Right lung (tissue), 5 donors: ENCODE results near the gene PRKN. TPM values are rescaled to one million over a fixed set of nuclear protein-coding genes. Genes with fewer than 3 reads are reported as not detected.

Experiments used
- DNase-seq, 2 donors: peaks; one replicate each; pipeline ENCODE4 v3.0.0-alpha.2; 2013
- polyA plus RNA-seq, 5 donors: library from polyadenylated mRNA; unstranded; fragments of 120-200 nt; gene quantifications; one replicate each; pipeline versions ENCODE4 v1.2.1 to v1.2.3, GENCODE V29; 2013; ENCODE audit warnings: inconsistent platforms in 1 of 5, low replicate concordance in 1 of 5; ENCODE audit not compliant: insufficient read length in 5 of 5, insufficient read depth in 1 of 5

Gene PRKN
- polyA plus RNA-seq, 5 donors: 2.0 to 3.6 (median 2.7) TPM

DNA sequence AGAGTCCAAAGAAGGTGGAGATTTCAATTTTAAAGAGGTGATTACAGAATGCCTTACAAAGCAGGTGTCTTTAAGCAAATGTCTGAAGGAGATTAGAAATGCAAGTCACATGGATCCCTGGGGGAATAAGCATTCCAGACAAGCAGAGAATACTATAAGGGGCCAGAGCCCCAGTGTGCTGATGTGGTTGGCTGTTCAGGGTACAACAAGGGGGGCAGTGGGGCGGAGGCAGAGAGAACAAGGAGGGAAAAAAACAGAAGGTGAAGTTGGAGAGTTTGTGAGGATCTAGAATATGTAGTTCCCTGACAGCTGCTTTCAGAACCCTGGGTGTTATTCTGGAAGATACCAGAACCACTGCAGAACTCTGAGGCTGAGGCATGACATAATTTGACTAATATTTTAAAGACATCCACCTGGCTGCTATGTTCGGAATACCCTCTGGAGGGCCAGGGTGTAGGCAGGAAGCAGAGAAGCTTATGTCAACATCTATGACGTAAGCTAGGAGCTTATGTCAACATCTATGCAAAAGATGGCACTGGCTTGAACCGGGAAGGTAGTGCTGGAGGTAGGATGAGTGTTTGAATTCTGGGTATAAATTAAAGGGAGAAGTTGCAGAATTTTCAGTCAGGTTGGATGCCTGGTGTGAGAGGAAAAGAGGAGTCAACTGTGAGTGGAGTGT lies 1177.5 kb downstream of the PRKN start:
- DNase-seq: no peak

DNA sequence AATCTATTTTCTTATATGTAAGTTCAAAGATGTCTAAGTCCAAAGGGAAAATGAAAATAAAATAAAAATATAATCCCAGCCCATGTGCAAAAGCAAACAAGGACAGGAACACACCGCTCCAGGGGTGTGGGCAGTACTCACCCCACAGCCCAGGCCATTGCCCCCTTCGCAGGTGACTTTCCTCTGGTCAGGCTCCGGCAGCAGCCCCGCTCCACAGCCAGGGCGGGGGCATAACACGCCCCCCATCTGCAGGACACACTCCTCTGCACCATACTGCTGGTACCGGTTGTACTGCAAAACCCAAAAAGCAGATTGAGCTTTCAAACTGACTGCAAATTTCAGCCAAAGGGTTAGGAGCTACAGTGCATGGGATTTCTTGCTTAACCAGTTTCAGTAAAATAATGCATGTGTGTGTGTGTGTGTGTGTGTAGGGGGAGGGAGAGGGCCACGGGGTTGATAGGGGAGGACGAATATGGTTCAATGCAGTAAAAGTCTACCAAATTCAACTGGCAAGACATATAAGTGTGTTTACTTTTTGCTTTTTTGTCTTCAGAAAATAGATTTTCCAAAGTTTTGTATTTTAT lies 1178.8 kb downstream of the PRKN start:
- DNase-seq: no peak

DNA sequence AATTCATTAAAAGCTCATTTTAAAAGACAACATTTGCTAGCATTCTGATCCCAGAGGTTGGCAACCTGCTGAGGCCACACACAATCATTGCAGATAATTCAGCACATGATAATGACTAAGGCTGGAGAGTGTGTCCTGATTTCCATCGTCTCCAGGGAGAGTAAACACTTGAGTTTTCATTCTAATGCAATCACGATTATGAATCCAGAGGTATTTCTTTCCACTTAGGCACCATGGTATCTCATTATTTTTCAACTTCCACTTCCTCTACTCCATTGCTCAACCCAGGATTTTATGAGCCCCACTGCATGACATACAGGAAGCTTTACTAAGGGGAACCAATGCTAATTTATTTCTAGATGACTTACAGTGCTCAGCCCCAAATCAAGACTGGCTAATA lies 1179.9 kb downstream of the PRKN start:
- peak in 1 of 2 donors; percentile 16 for DNase-seq

DNA sequence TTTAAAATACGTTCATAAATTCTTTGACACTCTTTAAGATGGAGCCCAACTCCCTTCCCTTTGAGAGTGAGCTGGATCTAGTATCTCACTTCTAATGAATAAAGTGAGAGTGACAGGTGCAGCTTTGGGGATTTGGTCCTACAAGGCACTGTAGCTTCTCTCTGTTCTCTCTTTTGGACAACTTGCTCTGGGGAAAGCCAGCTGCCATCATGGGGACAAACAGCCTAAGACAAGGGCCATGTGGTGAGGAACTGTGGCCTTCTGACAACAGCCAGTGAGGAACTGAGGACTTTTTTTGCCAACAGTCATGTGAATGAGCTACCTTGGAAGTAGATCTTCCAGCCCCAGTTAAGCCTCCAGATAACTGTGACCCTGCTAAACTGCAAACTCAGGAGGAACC lies 1180.9 kb downstream of the PRKN start:
- no peak for DNase-seq

DNA sequence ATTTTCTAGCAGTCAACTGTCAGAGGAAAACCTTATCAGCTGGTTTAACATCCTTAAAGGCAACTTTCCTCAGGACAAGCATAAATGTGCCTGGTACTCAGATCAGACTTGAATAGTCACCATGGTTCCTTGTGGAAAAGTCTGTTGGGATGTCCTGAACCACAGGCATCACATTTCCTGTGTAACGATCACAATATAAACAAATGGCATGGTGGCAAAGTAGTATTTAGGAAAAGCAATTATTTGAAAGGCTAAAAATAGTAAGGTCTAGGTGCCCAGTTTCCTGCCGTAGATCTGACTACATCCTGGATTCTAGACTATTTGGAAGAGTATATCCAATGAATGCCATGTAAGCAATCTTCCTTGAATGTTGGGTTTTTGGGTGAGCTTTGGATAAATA lies 1181.8 kb downstream of the PRKN start:
- DNase-seq: no peak

DNA sequence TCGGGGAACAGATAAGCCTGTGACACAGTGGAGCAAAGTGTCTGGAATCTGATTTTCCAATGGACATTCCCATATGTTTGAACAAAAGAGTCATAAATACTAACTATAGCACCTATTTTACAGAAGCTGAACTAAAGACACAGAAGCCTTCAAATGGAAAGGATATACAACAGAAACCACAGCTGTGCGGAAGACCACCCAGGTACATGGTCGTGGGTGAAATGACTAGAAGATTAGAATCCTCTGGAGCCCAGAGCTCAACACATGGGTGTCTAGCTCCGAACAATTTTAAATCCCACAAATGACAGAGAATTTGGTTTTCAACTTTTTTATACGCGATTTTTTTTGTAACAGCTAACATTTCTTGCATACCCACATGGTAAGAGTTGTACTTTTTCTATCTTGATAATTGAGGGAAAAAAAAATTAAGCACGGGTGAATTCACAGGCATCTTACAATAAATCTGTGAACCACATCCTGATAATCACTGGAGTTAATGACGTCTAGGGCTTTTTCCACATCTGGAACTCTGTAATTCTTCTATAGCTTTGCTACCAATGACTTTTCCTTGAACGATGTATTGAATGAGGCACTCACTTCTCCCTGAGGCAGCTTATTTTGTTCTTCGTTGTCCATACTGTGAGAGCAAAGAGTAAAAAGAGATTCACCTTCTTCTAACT lies 1182.6 kb downstream of the PRKN start:
- no peak for DNase-seq

DNA sequence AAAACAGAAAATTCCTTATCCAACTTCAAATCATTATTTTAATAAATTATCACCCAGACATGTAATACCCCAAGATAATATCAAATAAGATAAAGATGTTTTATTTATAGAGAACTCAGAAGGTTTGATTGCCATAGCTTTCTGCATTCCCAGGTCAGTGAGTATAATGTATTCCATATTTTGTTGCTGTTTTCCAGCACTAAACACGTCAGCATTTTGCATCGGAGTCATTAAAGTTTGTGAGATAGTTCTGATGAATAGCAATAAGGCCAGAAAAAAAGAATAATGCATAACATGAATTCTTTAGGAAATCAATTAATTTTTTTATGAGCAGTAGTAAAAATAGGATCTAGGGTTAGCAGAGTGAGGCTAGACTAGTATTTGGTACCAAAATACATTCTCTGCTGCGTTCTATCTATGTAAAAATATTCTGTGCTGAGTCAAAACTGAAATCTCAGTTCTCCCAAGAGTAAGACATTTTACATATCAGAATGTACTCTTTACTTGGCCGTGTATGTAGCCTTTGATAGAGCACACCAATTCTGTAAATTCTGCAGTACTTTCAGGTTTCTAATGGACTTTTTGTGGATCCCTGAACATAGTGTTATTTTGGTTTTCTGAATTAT lies 1183.8 kb downstream of the PRKN start:
- no peak for DNase-seq

DNA sequence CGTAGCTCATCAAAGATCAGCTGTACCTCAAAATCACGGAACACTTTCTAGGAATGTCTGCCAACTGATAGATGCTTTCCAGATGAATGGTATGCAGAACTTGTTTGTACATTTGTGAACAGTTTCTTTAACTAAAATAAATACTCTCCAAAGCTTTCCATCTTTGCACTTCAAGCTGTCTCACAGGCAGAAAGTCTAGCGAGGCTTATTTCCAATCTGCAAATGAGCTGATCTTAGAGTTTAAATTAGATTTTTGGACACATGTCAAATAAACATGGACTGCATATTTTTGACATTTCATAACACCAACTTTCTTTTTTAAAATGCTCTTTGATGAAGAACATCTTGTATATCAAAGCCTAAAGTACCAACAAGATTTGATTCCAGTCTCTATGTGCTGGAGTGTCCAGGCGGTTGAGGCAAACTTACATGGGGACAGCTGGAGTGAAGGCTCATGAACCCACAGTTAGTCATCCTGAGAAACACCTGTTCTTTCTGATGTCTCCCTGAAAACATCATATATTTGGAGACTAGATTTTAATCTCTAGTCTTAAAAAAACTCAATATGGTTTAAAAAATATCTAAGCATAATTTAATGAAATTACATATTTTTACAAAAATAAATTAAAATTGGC lies 1185.1 kb downstream of the PRKN start:
- DNase-seq: no peak

DNA sequence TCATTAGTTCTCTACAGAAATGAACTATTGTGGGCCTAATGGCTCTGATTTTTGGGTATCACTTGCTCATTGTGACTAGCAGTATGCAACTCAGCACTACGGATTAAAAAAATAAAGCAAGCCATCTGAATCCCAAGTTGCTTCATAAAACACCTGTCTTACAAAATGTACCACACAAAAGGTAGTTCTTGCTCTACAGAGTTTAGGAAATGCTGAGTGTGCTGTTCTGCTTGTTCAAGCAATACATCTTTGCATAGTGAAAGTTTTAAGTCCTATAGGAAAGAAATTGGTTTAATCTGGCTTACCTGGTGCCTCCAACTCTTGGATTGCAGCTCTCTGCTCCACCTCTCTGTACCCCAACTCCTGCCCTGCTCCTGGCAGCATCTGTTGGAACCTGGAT lies 1187.0 kb downstream of the PRKN start:
- no peak for DNase-seq

DNA sequence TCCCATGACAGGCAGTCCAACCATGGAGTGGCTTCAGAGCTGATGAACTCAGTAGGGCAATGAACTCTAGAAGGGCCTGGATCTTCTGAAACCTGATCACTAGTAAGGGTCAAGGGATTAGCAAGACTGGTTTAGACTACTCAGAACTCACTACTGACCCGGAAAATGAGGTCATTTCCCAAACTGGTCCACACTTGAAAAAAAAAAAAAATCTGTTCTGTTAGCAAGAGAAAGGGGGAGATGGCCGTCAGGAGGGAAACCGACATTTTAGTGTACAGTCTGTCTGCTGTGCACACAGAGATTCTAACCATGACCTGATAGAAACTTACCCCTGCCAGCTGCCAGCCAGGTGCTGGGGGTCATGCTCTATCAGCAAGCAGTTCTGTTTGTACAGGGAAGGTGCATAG lies 1191.3 kb downstream of the PRKN start:
- DNase-seq: no peak

DNA sequence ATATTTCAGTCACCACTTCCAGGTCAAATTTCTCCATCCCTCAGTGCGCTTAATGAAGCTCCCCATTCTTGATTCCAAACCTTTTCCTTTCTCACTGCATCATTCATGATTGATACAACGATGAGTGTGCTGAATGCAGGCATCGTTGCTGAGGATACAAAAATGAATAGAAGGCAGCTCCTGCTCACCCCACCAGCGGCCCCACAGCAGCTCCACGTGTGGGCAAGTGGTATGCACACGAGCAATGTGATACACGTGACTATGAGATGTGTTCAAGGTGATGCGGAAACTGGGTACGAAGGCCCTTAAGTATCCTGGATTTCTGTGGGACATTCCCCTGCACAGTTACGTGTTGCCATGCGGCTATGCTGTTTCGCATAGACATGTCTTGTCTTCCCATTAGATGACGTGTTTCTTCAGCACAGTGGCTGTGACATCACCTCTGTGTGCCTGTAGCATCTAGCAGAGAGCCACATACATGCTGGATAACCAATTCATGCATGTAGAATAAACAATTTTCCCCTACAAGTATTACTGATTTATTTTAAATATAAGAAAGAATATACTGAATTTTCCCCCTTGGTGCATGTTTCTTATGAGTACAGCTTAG lies 1193.2 kb downstream of the PRKN start:
- DNase-seq: no peak

DNA sequence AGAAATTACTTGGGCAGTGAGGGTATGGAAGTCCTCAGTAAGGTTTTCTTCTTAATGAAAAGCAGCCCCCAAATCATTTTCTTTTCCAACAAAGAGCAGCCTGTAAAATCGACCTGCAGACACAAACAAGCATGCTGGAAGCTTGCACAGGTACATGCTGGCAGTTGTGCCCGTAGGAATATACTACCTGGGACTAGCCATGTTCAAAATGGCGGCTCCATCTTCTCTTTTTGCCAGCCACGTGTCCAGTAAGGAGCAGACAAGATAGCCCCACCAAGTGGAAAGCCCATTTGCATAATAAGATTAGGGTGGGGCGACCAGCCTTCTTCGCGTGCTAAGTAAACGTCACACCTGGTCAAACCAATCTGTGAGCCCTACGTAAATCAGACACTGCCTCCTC lies 1194.3 kb downstream of the PRKN start:
- DNase-seq: no peak

DNA sequence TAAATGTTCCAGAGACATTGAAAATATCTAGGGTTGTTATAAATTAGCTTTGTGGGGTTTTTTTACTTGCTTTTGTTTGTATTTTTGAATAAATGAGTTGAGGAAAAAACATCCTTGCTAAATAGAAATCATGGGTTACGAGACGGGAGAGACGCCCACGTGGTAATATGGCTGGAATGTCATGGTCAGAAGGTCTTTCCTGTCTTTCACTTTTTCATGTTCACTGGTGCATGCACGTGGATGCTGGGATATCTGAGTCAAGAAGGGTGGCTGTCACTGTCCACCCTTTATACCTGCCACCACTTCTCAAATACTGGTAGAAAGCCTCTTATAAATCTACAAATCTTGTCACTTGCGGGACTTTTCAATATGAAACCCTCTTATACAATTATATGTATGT lies 1195.0 kb downstream of the PRKN start:
- no peak for DNase-seq

DNA sequence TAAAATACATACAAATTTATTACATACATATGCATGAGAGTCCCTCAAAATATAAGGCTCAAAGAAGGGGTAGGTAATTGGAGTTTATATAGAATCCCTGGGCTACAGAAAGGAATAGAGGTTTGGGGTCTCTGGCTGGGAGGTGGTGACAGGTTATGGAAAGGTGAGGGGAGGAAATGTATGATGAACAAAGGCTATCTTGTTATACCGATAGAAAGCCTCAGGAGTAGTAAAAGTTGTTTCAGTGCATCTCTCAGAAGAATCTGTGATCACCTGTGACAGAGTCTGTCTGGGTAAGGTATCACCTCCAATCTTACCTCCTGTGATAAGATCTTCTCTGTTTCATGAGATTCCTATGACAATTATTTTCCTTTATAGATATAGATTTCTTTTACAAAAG lies 1200.8 kb downstream of the PRKN start:
- DNase-seq: no peak

DNA sequence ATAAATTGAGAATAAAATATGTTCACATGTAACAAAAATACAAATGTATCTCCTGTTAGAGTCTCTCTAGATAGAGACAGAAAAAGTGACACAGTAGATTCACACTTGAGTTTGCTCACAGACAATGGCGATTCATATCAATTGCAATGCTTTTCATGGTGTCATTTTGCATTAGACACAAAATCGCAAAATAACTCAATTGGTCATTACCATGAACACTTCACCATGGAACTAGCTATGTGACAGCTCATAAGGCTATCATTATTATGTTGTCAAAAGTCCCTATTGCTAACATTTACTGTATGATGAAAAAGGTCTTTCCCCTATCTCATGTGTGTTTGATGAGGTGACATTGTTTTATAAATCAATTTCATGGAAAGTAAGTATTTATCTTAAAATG lies 1204.2 kb downstream of the PRKN start:
- no peak for DNase-seq

DNA sequence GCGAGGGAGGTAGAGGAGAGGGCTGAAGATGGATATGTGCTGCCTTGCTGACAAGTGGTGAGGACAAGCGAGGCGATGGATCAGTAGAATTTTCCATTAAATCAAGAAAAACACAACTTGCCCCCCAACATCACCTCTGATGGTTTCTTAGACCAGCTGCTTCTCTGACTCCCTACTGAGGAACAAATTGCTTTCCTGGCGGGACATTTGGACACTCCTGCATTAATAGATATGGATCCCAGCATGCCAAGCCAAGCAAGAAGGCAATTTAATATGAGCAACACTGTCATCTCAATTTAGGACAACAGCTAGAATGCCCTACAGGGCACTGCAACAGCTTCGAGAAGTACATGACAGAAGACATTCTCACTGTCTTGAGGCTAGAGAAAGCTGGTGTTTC lies 1205.3 kb downstream of the PRKN start:
- DNase-seq: no peak

DNA sequence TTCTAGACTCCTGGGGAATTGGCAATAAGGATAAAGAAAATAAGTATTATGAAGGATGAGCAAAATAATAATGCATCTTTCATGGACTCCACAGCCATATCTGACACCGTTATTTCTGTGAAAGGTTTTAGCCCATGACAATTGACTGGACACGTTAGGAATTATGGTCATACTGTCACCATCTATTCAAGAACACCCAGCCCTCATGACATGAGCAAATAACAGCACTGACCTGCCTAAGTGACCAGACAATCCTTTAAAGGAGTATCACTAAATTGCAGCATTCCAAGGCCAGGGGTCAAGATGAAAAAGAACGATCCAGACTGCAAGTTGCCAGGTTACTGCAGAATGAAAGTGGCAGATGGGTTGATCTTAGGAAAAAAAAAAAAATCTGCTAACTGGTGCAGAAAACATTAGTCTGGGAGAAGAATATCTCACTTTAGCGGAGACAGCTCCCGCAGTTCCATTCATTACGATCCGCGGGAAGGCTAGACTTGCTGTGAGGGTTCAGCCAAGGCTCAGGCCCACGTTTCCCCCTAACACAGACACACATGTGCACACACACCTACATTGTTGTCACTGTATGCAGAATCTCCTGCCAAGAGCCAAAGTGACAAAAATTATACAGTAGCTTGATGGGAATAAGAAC lies 1216.0 kb downstream of the PRKN start:
- no peak for DNase-seq

DNA sequence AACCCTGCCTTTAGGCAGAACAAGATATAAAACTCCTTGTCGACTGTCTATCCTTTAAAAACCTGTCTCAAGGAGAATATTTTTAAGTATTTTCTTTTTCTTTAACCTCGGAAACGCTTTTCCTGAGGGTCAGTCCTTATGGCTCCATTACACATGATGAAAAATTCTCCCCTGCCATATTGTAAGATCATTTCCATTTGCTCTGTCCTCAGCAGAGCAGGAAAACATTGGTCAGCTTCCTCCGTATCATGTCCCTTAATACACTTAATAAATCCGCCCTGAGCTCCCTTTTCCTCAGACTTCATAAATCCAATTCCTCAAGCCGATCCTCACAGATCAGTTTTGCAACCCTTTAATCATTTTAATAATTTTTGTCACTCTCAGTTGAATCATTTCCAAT lies 1219.2 kb downstream of the PRKN start:
- no peak for DNase-seq

DNA sequence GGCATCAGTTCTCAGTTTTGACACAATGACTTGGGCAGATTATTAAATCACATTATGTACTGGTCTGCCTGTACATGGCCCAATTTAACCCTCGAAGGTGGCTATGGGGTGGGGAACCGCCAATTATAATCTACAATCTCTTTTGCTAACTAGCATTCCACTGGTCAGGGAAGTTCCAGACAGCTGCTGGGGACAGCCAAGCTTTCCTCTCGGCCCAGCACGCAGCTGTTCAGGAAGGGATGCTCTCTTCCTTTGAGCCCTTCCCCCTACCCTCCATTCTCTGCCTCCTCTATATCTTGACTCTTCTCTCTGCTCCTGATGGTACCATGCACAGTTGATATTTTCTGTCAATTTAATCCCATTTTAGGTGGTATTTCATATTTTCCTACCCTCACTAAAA lies 1220.2 kb downstream of the PRKN start:
- DNase-seq: no peak

DNA sequence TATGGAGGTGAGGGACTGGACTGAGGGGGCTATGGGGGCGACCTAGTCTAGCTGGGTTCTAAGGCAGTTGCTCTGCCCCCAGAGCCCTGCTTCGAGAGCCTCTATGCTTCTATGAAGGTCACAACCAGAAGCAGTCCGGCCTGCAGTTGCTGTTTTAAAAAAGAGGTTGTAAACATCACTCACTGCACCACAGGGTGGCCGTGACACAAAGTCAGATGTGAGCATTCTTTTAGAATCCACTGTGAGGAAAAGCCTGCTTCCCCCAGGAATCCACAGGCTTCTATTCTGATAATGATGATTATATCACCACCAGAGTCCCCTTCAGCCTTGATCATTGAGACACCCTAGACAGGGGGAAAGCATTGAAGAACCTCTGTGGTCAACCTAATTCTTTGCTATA lies 1224.0 kb downstream of the PRKN start:
- no peak for DNase-seq

DNA sequence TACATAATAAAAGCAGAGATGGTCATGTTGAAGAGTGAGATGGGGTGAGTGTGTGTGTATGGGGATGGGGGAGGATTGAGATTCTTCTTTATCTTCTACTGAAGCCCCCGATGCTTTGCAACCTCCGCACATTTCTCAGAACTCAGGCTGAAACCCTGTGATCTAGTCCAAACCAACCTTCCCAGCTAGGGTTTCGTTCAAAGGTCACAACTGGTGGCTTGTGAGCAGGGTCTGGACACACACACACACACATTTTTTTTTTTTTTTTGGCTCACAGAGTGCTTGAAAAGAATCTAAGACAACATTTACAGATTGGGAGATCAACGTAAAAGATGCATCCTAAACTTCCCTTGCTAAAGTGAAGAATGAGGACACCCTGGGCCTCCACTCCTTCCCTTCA lies 1228.7 kb downstream of the PRKN start:
- no peak for DNase-seq

DNA sequence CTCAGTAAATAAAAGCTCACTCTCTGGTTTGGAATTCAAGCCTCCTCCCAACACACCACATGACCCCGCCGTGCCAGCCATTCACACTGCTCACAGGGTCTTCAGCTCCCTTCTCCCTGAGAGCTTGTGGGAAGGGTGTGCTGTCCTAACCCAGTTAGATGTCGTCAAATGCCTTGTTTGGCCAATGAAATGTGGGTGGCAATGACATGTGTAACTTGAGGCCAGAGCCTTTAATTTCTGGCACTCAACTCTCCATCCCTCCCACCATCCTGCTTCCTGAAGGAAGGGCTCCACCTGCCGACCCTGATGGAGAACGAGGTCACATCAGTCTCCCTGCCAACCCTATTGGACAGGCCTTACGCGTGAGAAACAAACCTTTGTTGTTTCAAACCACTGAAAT lies 1229.2 kb downstream of the PRKN start:
- no peak for DNase-seq
